ENCODE measurements around the gene IRX6.

The IRX6 gene

GRCh38 chr16:55367866-55368603, 44.0 kb downstream of the IRX6 start:
- DNase-seq = peak; percentile 0

DNA sequence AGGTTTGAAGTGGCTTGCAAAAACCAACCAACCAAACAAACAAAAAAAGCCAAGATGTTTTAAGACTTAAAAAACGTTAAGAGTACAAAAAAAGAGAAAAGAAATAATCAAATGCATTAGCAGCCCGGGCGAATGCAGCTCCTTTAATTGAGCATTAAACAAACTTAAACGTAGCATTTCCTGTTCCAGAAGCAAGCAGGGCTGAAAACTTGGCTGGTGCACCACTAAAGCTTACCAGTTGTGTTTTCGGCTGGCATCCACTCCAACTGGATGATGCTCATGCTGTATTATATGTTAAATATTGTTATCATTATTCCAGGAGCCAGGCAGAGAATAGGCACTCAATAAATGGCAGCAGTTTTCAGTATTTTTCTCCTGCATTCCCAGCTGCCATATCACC, 45.1 kb downstream of the IRX6 start:
- no peak for DNase-seq

DNA sequence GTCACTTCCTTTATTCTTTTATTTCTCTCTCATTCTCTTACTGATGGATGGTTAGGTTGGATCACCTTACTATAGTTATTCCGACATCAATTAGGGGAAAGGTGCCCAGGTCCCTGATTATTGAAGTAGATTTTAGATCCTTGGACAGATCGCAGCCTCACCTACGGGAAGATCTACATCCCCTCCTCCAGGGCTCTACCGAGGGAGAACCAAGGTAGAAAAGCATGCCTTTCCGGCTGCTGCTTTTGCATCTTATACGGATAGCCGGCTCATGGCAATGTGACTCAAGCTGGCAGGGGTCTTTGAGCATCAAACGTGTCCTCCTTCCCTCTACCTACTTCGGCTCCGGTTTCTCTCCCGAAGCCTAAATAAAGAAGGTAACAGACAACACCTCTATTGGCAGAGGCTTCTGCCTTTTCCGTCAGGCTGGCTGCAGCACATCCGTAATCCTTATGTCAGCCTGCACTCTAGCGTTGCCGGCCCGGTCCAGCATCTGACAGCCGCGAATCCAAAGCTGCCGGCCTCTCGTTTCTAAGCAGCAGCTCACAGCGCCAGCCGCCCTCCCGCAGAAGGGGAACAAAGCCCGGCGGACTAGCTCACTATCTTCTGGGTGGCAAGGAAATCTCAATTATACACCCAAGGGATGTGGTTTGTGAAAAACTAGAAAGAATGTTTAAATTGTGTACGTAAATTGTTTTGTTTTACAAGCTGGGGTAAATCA, 46.9 kb downstream of the IRX6 start:
- peak; percentile 64 for DNase-seq

DNA sequence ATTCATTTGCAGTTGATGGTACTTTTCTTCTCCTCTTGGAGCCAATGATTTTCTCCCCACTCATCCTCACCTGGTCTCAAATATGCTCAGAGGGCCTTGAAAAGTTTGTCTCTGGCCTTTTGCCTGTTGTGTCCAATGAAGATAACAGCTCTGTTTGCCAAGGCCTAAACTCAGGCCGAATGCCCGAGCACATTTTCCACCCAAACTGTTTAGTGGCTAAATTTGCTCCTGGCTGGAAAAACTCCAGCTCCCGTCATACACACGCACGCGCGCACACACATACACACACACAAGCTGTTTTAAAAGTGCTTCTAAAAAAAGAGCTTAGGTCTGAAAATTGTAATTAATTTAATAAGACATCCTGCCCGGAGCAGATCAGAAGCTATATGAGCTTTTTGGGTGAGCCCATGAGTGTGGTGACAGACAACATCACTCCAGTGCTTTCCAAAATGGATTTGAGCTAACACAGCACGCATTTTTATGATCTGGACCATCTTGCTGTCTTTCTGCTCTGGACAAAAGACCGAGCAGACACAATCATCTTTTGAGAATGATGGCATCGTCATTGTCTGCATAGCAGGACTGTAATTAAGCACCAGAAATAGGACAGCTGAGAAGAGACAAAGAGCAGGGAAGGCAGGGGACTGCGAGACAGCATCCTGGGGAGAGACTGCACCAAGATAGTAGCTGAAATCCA, 48.9 kb downstream of the IRX6 start:
- DNase-seq = no peak

GRCh38 chr16:55373489-55373832, 49.5 kb downstream of the IRX6 start:
- DNase-seq = no peak

GRCh38 chr16:55376045-55376444, 52.0 kb downstream of the IRX6 start:
- no peak for DNase-seq

DNA sequence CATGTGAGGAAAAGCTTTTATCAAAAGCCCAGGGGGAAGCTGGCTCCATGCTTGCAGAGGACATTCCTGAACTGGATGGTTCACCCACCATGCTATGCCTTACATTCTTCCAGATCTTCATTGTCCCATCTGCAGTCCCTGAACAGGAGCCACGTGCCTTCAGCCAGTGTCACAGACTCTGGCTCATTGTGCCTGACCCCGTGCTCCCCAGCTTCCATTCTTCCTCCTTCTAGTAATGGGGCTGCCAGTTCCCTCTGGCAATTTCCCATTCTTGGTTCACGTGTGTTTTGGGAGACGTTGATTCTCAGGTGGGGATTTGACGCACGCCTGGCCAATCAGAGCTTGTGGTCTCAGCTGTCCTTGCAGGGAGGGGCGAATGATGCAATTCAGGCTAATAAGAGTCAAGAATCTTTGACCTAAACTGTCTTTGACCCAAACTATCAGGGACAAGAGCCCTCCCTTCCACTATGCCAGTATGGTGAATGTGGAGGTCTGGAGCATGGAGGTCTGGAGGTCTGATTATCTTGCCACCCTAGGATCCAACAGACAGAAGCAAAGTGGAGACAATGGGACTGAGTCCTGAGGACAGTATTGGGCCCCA, 52.7 kb downstream of the IRX6 start:
- peak; percentile 1 for DNase-seq

GRCh38 chr16:55377840-55378239, 53.8 kb downstream of the IRX6 start:
- no peak for DNase-seq

GRCh38 chr16:55378616-55379015, 54.6 kb downstream of the IRX6 start:
- no peak for DNase-seq

DNA sequence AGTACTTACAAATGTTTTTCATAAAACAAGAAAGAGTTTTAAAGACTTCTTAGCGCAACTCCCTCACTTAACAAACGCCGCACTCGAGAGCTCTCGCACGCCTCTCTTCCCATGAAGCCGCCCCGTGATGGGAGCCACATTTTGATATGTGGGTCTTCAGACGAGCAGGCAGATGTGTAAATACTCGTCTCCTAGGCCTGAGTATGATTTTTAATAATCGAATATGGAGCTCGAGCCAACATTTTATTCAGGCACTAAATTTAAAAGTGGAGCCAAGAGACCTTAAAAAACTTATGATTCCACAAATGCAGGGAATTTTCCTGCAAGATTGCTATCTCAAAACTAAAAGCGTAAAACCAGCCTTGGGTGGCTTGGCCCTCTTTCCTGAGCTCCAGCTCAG, 55.4 kb downstream of the IRX6 start:
- DNase-seq = no peak

GRCh38 chr16:55379876-55380390, 55.9 kb downstream of the IRX6 start:
- DNase-seq = no peak

Data from OCI-M1 (cell line).